ENCODE data around the gene INF2. TPM values are rescaled to one million over a fixed set of nuclear protein-coding genes. Genes with fewer than 3 reads are reported as not detected.

INF2 gene
- total and polyA plus RNA-seq, 9 of the 15 experiments (the other 6 are each of a cell fraction or from before 2014, with no cell fraction given): 0.56 to 31.3 (median 7.8) TPM

GRCh38 chr14:104752735-104753527, 63.5 kb downstream of the INF2 start, which contains the start of gene SIVA1 (continued):
- TF ChIP-seq PRDM10 (IDR thresholded peaks at IDR 0.05; ENCODE audit: partially characterized antibody) (no peak), ZKSCAN3 (CRISPR knock-in tag; IDR thresholded peaks at IDR 0.05) (no peak), SRSF3 (IDR thresholded peaks at IDR 0.05; ENCODE audit: insufficient read depth, low read length) (no peak), MEIS2 (IDR thresholded peaks at IDR 0.05; ENCODE audit: partially characterized antibody) (peak; percentile 15), HNRNPLL (IDR thresholded peaks at IDR 0.05; ENCODE audit: low read depth, low read length, poor library complexity, severe bottlenecking) (peak; percentile 51), CREB1 (IDR thresholded peaks at IDR 0.05) (peak; percentile 98), CREB1 (CRISPR knock-in tag; IDR thresholded peaks at IDR 0.05) (peak; percentile 99), TCF3 (CRISPR knock-in tag; IDR thresholded peaks at IDR 0.05) (no peak), CREB5 (CRISPR knock-in tag; IDR thresholded peaks at IDR 0.05) (no peak), RBBP5 (IDR thresholded peaks at IDR 0.05; ENCODE audit: borderline replicate concordance, insufficient read depth, low read length, poor library complexity, severe bottlenecking) (peak; percentile 88), HCFC1 (IDR thresholded peaks at IDR 0.05; ENCODE audit: low read depth, low read length) (peak; percentile 80), SMAD4 (CRISPR knock-in tag; conservative IDR thresholded peaks at IDR 0.05) (no peak), SMARCC2 (IDR thresholded peaks at IDR 0.05; ENCODE audit: low read depth) (no peak), POLR3A (IDR thresholded peaks at IDR 0.05; ENCODE audit: borderline replicate concordance, extremely low read depth, insufficient read depth, insufficient read length) (no peak), ZFX (CRISPR knock-in tag; IDR thresholded peaks at IDR 0.05) (peak; percentile 75), CHD2 (IDR thresholded peaks at IDR 0.05; ENCODE audit: low read depth, low read length) (peak; percentile 56), ZNF239 (CRISPR knock-in tag; IDR thresholded peaks at IDR 0.05) (no peak), CBX1 (IDR thresholded peaks at IDR 0.05; ENCODE audit: low read depth) (no peak), TSHZ1 (CRISPR knock-in tag; IDR thresholded peaks at IDR 0.05) (no peak), ZEB2 (IDR thresholded peaks at IDR 0.05) (no peak)

Data from K562 (cell line).